Effector memory CD8-positive, alpha-beta T cell (primary cell): ENCODE measurements around the gene ZNF213.
"Not testable (repeated sequence)": the region's sequence is repeated elsewhere in the genome, so short reads cannot be mapped to it uniquely, and the experiment has no call there.

Experiments
- ATAC-seq: fragments of 150-1000 bp; cut with Tn5 transposase; replicated peaks from 2 replicates; pipeline ENCODE4 v1.10.0; 2021; ENCODE audit warnings: mild to moderate bottlenecking, moderate library complexity
- DNase-seq, 3 experiments: peaks; one replicate each; pipeline ENCODE4 v3.0.0; 2021
- H3K27ac Mint-ChIP-seq, 2 donors: one replicate each; pipeline ENCODE4 v1.8.0; 2022; ENCODE audit warnings: mild to moderate bottlenecking in 2 of 2, mixed read lengths in 2 of 2, moderate library complexity in 2 of 2
- H3K27me3 Mint-ChIP-seq, 2 donors: one replicate each; pipeline ENCODE4 v1.8.0; 2022; ENCODE audit warnings: mixed read lengths in 2 of 2
- H3K36me3 Mint-ChIP-seq: one replicate; pipeline ENCODE4 v1.8.0; 2022; ENCODE audit warnings: mild to moderate bottlenecking, moderate library complexity, mixed read lengths; ENCODE audit not compliant: insufficient read depth
- H3K4me1 Mint-ChIP-seq, 2 donors: one replicate each; pipeline ENCODE4 v1.8.0; 2022; ENCODE audit warnings: low read depth in 2 of 2, mixed read lengths in 2 of 2
- H3K4me3 Mint-ChIP-seq, 2 donors: one replicate each; pipeline ENCODE4 v1.8.0; 2022; ENCODE audit warnings: mild to moderate bottlenecking in 2 of 2, mixed read lengths in 2 of 2, moderate library complexity in 2 of 2
- H3K9me3 Mint-ChIP-seq, 2 donors: one replicate each; pipeline ENCODE4 v1.8.0; 2022; ENCODE audit warnings: mixed read lengths in 2 of 2

The ZNF213 gene

DNA sequence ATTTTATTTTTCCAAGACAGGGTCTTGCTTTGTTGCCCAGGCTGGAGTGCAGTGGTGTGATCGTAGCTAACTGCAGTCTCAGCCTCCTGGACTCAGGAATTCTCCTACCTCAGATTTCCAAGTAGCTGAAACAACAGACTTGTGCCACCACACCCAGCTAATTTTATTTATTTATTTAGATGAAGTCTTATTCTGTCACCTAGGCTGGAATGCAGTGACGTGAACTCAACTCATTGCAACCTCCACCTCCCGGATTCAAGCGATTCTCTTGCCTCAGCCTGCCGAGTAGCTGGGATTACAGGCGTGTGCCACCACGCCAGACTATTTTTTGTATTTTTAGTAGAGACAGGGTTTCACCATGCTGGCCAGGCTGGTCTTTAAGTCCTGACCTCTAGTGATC, 33.9 kb downstream of the ZNF213 start:
- ATAC-seq, H3K27ac Mint-ChIP-seq, DNase-seq, H3K4me3 Mint-ChIP-seq, H3K9me3 Mint-ChIP-seq: not testable (repeated sequence)
- Mint-ChIP-seq H3K36me3 (peaks cover 20% of the 10 kb centered on the region), H3K27me3 (peaks cover 2 to 21% of the 10 kb centered on the region in 2 donors), H3K4me1 (peaks cover 26 to 28% of the 10 kb centered on the region in 2 donors)

DNA sequence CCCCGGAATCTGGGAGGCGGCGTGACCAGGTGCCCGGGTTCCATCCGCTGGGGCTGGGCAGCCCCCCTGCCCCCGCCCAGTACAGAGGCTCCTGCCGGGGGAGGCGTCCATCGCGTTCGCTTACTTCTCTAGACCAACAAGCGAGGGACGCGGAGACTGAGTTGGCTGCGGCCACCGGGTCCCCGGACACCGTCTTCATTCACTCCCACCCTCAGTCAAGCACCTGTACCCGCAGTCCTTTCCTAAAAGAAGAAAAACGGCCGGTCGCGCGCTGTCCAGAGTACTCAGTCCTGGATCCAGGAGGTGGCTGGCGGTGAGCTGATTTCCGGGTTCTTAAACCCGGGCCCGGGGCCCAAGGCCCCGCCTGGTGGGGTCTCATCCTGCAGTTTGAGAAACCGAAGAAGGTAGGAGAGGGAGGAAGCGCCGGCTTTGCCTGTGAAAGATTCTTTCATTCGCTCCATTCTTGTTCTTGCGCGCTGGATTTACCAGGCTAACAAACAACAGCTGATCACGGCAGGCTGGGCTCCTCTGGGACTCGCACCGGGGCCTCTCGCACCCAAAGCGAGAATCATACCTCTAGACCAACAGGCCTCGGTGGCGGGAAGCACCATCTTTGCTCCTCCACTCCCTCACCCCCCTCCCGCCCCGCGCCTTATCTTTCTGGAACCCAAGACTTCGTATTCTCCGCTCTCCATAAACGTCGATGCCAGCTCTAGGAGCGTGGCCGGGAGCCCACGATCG, 35.8 kb downstream of the ZNF213 start:
- H3K4me1 Mint-ChIP-seq, result peaks cover 24 to 30% of the 10 kb centered on the region in 2 donors
- no peaks in the 10 kb centered on the region for H3K9me3 Mint-ChIP-seq
- H3K36me3 Mint-ChIP-seq, result peaks cover 20% of the 10 kb centered on the region
- H3K27ac Mint-ChIP-seq, result peak overlapping the region; percentile 31 to 92
- DNase-seq (no peak), ATAC-seq (peak; percentile 24)
- H3K4me3 Mint-ChIP-seq, result peak overlapping the region; percentile 84 to 87
- H3K27me3 Mint-ChIP-seq, result peaks cover 15 to 37% of the 10 kb centered on the region in 2 donors

DNA sequence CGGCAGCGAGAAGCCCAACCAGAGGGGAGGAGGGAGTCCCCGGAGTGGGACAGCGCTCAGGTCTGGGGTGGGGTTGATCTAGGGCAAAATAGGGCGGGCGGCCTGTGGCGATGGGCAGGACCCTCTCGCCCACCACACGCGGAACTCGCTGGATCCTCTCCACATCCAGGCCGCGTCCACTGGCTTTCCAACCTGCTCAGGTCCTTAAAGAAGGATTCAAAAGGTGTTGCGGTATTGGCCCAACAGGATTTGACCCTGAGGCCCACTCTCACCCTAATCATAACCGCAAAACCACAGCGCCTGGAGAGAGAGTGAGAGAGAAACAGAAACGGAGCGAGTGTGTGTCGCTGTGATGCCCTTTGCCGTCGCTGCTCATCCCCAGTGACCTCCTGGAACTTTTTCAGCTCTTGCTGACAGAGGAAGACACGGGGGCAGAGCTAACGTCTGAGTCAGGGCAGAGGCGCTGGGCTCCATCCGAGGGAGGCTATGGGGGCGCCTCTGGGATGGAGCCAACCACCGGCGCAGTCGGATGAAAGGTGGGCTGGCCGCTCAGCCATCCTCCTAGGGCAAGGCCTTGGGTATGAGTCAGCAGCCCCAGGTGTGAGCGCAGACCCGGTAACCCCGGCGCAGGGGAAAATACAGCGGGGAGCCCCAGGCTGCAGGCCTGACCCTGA, 36.5 kb downstream of the ZNF213 start:
- no peaks in the 10 kb centered on the region for H3K9me3 Mint-ChIP-seq
- H3K27me3 Mint-ChIP-seq, result peaks cover 22 to 44% of the 10 kb centered on the region in 2 donors
- DNase-seq (peak; percentile 43 to 51 (median 47)), ATAC-seq (peak; percentile 82)
- H3K4me3 Mint-ChIP-seq, result peak overlapping the region; percentile 84 to 87
- H3K27ac Mint-ChIP-seq, result peak overlapping the region; percentile 79 to 92
- peaks cover 24 to 27% of the 10 kb centered on the region in 2 donors for H3K4me1 Mint-ChIP-seq
- peaks cover 20% of the 10 kb centered on the region for H3K36me3 Mint-ChIP-seq

GRCh38 chr16:3171855-3172593, 37.2 kb downstream of the ZNF213 start:
- peak; percentile 27 for ATAC-seq
- no peaks in the 10 kb centered on the region for H3K9me3 Mint-ChIP-seq
- peak overlapping the region; percentile 79 to 92 for H3K27ac Mint-ChIP-seq
- DNase-seq, result no peak
- peaks cover 20% of the 10 kb centered on the region for H3K36me3 Mint-ChIP-seq
- H3K27me3 Mint-ChIP-seq, result peaks cover 28 to 51% of the 10 kb centered on the region in 2 donors
- H3K4me3 Mint-ChIP-seq, result peak overlapping the region; percentile 84 to 87
- H3K4me1 Mint-ChIP-seq, result peaks cover 24 to 27% of the 10 kb centered on the region in 2 donors

GRCh38 chr16:3173892-3174617, 39.2 kb downstream of the ZNF213 start:
- Mint-ChIP-seq H3K27me3 (peaks cover 44 to 72% of the 10 kb centered on the region in 2 donors), H3K27ac (no peak overlapping the region), H3K36me3 (peaks cover 20% of the 10 kb centered on the region), H3K9me3 (no peaks in the 10 kb centered on the region), H3K4me3 (peak overlapping the region; percentile 56 to 60), H3K4me1 (peaks cover 24 to 27% of the 10 kb centered on the region in 2 donors)
- DNase-seq, result no peak
- no peak for ATAC-seq

DNA sequence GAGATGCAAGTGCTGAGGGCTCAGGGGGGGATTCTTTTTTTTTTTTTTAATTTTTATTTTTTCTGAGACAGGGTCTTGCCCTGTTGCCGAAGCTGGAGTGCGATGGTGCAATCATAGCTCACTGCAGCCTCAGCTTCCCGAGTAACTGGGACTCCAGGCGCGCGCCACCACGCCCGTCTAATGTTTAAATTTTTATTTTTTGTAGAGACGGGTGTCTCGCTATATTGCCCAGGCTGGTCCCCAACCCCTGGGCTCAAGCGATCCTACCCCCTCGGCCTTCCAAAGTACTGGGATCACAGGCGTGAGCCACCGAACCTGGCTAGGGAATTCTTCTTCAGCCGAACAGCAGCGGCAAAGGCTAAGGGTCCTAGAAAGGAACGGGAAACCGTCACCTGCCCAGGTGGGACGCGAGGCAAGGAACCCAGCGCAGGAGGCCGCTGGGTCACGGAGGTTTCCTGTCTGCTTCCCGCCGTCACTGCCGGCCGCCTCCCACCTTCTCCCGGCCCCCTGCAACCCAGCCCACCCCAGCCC, 39.9 kb downstream of the ZNF213 start:
- H3K4me1 Mint-ChIP-seq, result peaks cover 24 to 27% of the 10 kb centered on the region in 2 donors
- H3K36me3 Mint-ChIP-seq, result peaks cover 20% of the 10 kb centered on the region
- no peaks in the 10 kb centered on the region for H3K9me3 Mint-ChIP-seq
- H3K27me3 Mint-ChIP-seq, result peaks cover 50 to 78% of the 10 kb centered on the region in 2 donors
- peak overlapping the region; percentile 56 to 60 for H3K4me3 Mint-ChIP-seq
- no peak for ATAC-seq
- no peak overlapping the region for H3K27ac Mint-ChIP-seq
- DNase-seq, result no peak

GRCh38 chr16:3175157-3176093, 40.6 kb downstream of the ZNF213 start:
- H3K4me1 Mint-ChIP-seq, result peaks cover 24 to 27% of the 10 kb centered on the region in 2 donors
- ATAC-seq (no peak), DNase-seq (no peak)
- peaks cover 57 to 85% of the 10 kb centered on the region in 2 donors for H3K27me3 Mint-ChIP-seq
- H3K27ac Mint-ChIP-seq, result peak overlapping the region in 1 of 2 donors; percentile 65
- H3K36me3 Mint-ChIP-seq, result peaks cover 20% of the 10 kb centered on the region
- H3K4me3 Mint-ChIP-seq, result peak overlapping the region; percentile 33 to 34
- no peaks in the 10 kb centered on the region for H3K9me3 Mint-ChIP-seq

- peaks cover 20 to 21% of the 10 kb centered on the region in 2 donors for H3K4me1 Mint-ChIP-seq
- ATAC-seq, result no peak
- H3K9me3 Mint-ChIP-seq, result peaks cover 0 to 4% of the 10 kb centered on the region in 2 donors
- peaks cover 88 to 97% of the 10 kb centered on the region in 2 donors for H3K27me3 Mint-ChIP-seq
- no peak overlapping the region for H3K27ac Mint-ChIP-seq
- DNase-seq, result no peak
- no peak overlapping the region for H3K4me3 Mint-ChIP-seq
- H3K36me3 Mint-ChIP-seq, result peaks cover 22% of the 10 kb centered on the region
Observed at GRCh38 chr16:3179651-3180050, 44.8 kb downstream of the ZNF213 start.

- DNase-seq, result no peak
- Mint-ChIP-seq H3K27me3 (peaks cover 83 to 92% of the 10 kb centered on the region in 2 donors), H3K4me3 (no peak overlapping the region), H3K27ac (no peak overlapping the region), H3K9me3 (peaks cover 0 to 4% of the 10 kb centered on the region in 2 donors), H3K36me3 (peaks cover 23% of the 10 kb centered on the region), H3K4me1 (peaks cover 20 to 21% of the 10 kb centered on the region in 2 donors)
- ATAC-seq, result no peak
Observed at GRCh38 chr16:3180445-3180878, 45.6 kb downstream of the ZNF213 start.

DNA sequence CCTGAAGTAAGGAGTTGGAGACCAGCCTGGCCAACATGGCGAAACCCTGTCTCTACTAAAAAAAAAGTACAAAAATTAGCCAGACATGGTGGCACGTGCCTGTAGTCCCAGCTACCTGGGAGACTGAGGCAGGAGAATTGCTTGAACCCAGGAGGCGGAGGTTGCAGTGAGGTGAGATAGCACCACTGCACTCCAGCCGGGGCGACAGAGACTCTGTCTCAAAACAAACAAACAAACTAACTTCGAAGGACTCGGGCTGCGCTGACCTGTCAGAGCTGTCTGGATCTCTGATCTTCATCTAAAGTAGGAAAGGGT, 47.4 kb downstream of the ZNF213 start:
- H3K9me3 Mint-ChIP-seq, DNase-seq, ATAC-seq: not testable (repeated sequence)
- Mint-ChIP-seq H3K4me3 (peak overlapping the region; percentile 72 to 81), H3K36me3 (peaks cover 27% of the 10 kb centered on the region), H3K27ac (peak overlapping the region; percentile 84 to 92), H3K27me3 (peaks cover 74 to 92% of the 10 kb centered on the region in 2 donors), H3K4me1 (peaks cover 21 to 22% of the 10 kb centered on the region in 2 donors)

DNA sequence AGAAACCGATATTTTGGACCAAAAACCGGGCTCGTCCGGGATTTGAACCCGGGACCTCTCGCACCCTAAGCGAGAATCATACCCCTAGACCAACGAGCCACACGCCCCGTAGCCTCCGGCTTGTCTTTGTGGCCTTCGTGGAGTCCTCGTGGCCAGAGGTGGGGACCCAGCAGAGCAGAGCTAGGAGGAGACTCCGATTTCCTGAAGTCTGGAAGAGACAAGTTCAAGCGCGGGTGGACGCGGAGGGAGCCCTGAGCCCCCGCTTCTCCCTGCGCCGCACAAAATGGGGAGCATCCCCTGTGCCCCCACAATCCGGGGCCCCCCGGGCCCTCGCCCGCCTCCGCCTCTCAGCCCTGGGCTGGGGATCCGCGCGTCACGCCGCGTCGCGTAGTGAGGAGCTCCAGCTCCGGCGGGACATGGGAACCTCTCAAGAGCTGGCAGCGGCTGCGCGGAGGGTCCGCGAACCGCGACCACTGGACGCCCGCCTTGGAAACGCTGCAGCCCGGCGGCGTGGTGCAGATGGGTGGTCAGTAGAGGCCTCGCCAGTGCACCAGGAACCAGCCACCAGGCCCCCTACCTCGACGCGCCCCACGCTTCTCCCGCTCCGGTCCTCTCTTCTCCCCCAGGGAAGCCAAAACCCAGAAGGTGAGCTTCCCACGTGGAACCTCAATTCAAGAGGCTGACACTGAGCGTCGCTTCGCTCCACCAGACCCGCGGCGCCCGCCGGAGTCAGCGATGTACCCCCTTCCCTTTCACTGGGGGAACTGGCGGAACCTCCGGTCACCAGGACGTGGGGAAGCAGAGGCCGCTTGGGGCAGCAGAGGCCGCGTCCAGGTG, 48.0 kb downstream of the ZNF213 start:
- Mint-ChIP-seq H3K4me1 (peaks cover 26 to 28% of the 10 kb centered on the region in 2 donors), H3K9me3 (peaks cover 4 to 8% of the 10 kb centered on the region in 2 donors), H3K27me3 (peaks cover 74 to 92% of the 10 kb centered on the region in 2 donors), H3K27ac (peak overlapping the region; percentile 84 to 92), H3K36me3 (peaks cover 33% of the 10 kb centered on the region), H3K4me3 (peak overlapping the region; percentile 72 to 81)
- DNase-seq, result no peak
- peak; percentile 28 for ATAC-seq
